Activated CD8-positive, alpha-beta memory T cell treated with anti-CD3 and anti-CD28 coated beads, Interleukin-2, amount 10 ng/mL, durations not matched to agents 7 days and 5 days (primary cell): ENCODE measurements around the gene KLKB1. TPM values are rescaled to one million over a fixed set of nuclear protein-coding genes. Genes with fewer than 3 reads are reported as not detected.

Experiments
- ATAC-seq: fragments of 150-1000 bp; cut with Tn5 transposase; one replicate; pipeline ENCODE4 v1.10.0; 2021; ENCODE audit warnings: moderate library complexity
- CTCF ChIA-PET: fragments of 350-600 bp; sonication (Branson Sonifier 250); formaldehyde crosslinking; loops from one replicate; lab custom pipeline; 2021; ENCODE audit warnings: antibody characterized with exemption; lab: Charles Lee
- DNase-seq: peaks from one replicate; pipeline ENCODE4 v3.0.0-alpha.2; 2020
- H3K27ac Mint-ChIP-seq: one replicate; pipeline ENCODE4 v1.8.0; 2021; ENCODE audit warnings: mild to moderate bottlenecking, mixed read lengths
- H3K27me3 Mint-ChIP-seq: one replicate; pipeline ENCODE4 v1.8.0; 2021; ENCODE audit warnings: mixed read lengths
- H3K36me3 Mint-ChIP-seq: one replicate; pipeline ENCODE4 v1.8.0; 2021; ENCODE audit warnings: mild to moderate bottlenecking, mixed read lengths
- H3K4me1 Mint-ChIP-seq: one replicate; pipeline ENCODE4 v1.8.0; 2021; ENCODE audit warnings: mixed read lengths
- H3K4me3 Mint-ChIP-seq: one replicate; pipeline ENCODE4 v1.8.0; 2021; ENCODE audit warnings: mild to moderate bottlenecking, moderate library complexity, mixed read lengths
- H3K9me3 Mint-ChIP-seq: one replicate; pipeline ENCODE4 v1.8.0; 2022; ENCODE audit warnings: low read depth, mixed read lengths
- total RNA-seq, 2 experiments: library from RNA; stranded (reverse); gene quantifications; one replicate each; pipeline ENCODE4 v1.2.3, GENCODE V29; 2021

Gene KLKB1
- total RNA-seq, 2 experiments from 2014 or later: 0.14 to 0.18 TPM

DNA sequence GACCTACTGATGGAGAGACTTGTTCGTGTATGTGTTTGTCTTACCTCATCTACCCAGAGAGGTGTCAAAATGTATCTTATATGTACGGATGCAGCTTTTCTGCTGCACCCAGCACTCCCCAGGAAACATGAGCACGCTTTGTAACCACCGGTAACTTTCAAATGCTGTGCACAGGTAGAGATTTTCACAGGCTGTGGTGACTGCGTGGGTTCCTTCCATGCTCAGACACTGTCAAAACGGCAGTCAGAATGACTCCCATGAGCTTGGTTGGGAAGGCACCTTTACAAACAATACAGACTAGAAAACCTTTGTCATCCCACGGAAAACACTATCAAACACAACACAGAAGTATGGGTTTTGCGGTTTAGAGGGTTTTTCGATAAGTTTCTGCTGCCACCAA lies 66.9 kb downstream of the KLKB1 start:
- ATAC-seq (no peak), DNase-seq (no peak)
- no peaks in the 10 kb centered on the region for H3K9me3 Mint-ChIP-seq
- peaks cover 16% of the 10 kb centered on the region for H3K27me3 Mint-ChIP-seq
- H3K4me3 Mint-ChIP-seq: no peak overlapping the region
- H3K4me1 Mint-ChIP-seq: peaks cover 8% of the 10 kb centered on the region
- CTCF ChIA-PET: no interaction called here
- H3K27ac Mint-ChIP-seq: no peak overlapping the region
- H3K36me3 Mint-ChIP-seq: no peaks in the 10 kb centered on the region

DNA sequence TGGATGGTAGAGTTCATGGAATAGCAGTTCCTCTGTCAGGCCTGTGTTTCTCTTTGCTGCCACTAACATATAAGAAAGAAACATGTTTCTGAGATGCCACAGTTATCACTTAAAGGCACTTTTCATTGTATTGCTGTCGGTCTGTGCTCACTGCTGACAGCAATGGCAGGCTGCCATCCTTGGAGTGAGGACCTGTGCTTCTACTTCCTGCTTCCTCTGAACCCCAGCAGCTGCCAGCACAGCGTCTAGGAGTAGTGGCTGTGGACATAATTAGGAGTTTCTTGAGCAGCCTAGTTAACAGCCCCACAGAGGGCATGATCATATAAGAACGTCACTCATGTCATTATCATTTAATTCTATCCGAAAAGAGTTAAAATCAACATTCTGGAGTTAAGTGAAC lies 69.2 kb downstream of the KLKB1 start:
- H3K4me3 Mint-ChIP-seq: no peak overlapping the region
- ATAC-seq (no peak), DNase-seq (no peak)
- H3K9me3 Mint-ChIP-seq: no peaks in the 10 kb centered on the region
- peaks cover 8% of the 10 kb centered on the region for H3K4me1 Mint-ChIP-seq
- CTCF ChIA-PET: interaction anchor here (4.6 kb wide), 1 partner anchor 291 kb away, joined by 18 read pairs; no protein-coding TSS in a partner anchor
- no peak overlapping the region for H3K27ac Mint-ChIP-seq
- peaks cover 19% of the 10 kb centered on the region for H3K27me3 Mint-ChIP-seq
- H3K36me3 Mint-ChIP-seq: no peaks in the 10 kb centered on the region

DNA sequence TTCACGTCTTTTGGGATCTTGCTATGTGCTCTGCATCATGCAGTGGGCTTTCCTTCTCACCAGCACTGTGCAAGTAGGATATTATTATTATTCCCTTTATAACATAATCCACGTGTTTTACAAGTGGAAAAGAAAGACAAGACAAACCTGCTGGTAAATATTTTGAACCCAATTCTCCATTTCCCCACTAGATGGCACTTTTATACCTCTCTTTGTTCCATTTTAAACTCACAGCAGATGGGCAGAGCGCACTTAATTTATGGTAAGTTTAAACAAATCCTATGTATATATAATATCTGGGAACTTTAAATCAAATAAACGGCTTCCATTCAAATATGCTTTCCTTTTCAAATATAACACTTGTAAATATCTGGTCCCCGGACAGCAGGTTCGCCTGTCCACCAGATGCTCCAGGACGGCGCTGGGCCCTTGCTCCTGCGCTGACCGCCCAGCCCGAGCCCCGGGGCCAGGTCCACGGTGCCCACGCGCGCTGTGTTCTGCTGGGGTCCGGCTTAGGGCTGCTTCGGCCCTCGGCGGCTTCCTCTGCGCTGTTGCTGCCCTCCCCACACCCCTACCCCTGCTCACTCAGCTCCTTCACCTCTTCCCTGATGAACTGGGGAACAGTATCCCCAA lies 69.8 kb downstream of the KLKB1 start:
- ATAC-seq: no peak
- H3K36me3 Mint-ChIP-seq: no peaks in the 10 kb centered on the region
- no peak for DNase-seq
- H3K9me3 Mint-ChIP-seq: no peaks in the 10 kb centered on the region
- peaks cover 8% of the 10 kb centered on the region for H3K4me1 Mint-ChIP-seq
- no peak overlapping the region for H3K27ac Mint-ChIP-seq
- peaks cover 19% of the 10 kb centered on the region for H3K27me3 Mint-ChIP-seq
- H3K4me3 Mint-ChIP-seq: no peak overlapping the region
- CTCF ChIA-PET: interaction anchor here (4.6 kb wide), 1 partner anchor 290 kb away, joined by 18 read pairs; no protein-coding TSS in a partner anchor

DNA sequence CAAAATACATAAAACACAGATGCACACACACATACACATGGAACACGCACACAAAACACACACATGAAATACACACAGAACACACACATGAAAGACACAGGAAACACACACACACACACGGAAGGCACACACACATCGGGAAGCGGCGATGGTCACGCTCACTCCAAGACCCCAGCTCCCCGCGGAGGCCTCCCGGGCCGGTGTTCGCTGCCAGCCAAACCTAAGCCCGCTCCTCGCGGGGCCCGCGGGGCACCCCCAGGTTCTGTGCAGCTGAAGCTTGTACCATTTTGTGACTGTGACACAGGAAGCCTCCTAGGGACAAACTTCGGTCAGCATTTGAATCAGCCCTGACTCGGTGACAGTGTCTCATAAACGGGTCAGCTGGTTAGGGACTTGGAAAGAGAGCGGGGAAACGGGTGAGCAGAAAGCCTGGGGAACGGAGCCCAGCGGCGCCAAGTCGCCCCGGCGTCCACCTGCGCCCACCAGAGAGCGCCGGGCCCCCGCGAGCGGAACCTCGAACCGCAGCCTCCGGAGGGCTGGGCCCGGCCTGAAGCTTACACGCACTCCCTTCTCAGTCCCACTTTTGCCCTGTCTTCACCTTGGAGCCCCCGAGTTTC lies 70.8 kb downstream of the KLKB1 start:
- DNase-seq (no peak), ATAC-seq (no peak)
- no peaks in the 10 kb centered on the region for H3K36me3 Mint-ChIP-seq
- no peak overlapping the region for H3K4me3 Mint-ChIP-seq
- no peaks in the 10 kb centered on the region for H3K9me3 Mint-ChIP-seq
- CTCF ChIA-PET: interaction anchor here (0.9 to 4.6 kb wide), 2 partner anchors 10 to 289 kb away, joined by 4 to 18 read pairs; no protein-coding TSS in a partner anchor
- no peak overlapping the region for H3K27ac Mint-ChIP-seq
- peaks cover 25% of the 10 kb centered on the region for H3K27me3 Mint-ChIP-seq
- H3K4me1 Mint-ChIP-seq: peaks cover 8% of the 10 kb centered on the region

DNA sequence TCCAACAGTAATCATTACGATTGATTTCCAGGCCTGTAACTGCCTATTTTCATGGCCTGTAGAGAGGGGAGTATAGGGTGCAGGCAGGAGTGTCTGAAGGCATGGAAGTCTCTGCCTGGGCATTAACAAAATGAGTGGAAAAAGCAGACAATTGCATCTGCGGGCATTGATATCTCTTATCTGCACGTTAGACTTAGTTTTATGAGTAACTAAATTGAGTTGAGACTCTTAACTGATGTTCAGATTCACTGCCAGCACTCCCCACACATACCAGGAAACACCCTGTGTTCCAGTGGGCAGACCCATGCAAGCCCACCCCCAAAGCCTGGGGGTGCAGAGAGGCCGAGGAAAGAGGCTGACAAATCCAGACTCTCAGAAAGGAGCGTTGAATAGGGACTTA lies 72.0 kb downstream of the KLKB1 start:
- CTCF ChIA-PET: no interaction called here
- H3K4me1 Mint-ChIP-seq: peaks cover 4% of the 10 kb centered on the region

DNA sequence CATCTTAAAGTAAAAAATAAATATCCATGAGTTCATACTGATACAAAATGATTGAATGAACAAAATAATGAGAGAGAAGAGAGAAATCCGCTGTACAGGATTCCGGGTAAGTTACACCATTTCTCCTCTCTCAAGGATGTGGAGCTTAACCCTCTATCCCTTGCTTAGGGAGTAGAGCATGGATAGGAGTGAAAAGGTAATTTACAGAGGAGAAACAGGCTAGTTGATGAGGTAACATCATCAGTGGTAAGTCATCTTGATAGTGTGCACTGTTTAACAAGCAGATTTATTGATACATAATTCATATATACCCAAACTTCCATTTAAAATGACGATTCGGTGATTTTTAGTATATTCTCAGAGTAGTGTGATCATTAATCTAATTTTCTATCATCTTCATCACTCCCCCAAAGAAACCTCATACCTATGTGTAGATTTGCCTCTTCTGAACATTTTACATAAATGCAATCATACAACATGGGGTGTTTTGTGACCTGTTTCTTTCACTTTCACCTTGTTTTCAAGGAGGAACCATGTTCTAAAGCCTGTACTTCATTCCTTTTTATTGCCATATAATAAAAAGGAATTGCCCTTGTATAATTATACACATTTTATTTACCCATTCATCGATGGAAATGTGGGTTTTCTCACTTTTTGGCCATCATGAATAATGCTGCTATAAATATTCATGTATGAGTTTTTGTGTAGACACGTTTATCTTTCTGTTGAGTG lies 73.5 kb downstream of the KLKB1 start:
- Mint-ChIP-seq H3K36me3 (no peaks in the 10 kb centered on the region), H3K4me1 (peaks cover 4% of the 10 kb centered on the region), H3K9me3 (no peaks in the 10 kb centered on the region), H3K27me3 (peaks cover 27% of the 10 kb centered on the region), H3K4me3 (no peak overlapping the region), H3K27ac (no peak overlapping the region)
- DNase-seq (no peak), ATAC-seq (no peak)
- CTCF ChIA-PET: no interaction called here

More for the DNA sequence above, 72.0 kb downstream of the KLKB1 start:
- Mint-ChIP-seq H3K27me3 (peaks cover 27% of the 10 kb centered on the region), H3K9me3 (no peaks in the 10 kb centered on the region), H3K36me3 (no peaks in the 10 kb centered on the region), H3K4me3 (no peak overlapping the region), H3K27ac (no peak overlapping the region)
- ATAC-seq (no peak), DNase-seq (no peak)

DNA sequence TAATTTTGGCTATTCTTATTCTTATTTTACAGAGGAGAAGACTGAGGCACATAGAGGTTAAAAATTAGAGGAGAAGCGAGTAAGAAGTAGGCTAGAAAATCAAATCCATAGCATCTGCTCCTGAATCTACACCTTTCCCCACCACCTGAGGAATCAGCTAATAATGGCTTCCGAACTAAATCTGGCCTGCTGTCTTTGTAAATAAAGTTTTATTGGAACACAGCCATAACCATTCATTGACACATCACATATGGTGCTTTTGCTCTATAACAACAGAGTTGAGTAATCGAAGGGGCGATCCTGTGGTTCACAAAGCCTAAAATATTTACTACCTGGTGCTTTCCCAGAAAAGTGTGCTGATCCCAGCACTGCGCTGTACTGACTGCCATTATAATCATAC lies 76.9 kb downstream of the KLKB1 start:
- CTCF ChIA-PET: no interaction called here
- Mint-ChIP-seq H3K4me3 (no peak overlapping the region), H3K27me3 (peaks cover 10% of the 10 kb centered on the region), H3K4me1 (no peaks in the 10 kb centered on the region), H3K9me3 (no peaks in the 10 kb centered on the region), H3K36me3 (no peaks in the 10 kb centered on the region), H3K27ac (no peak overlapping the region)
- no peak for DNase-seq
- ATAC-seq: no peak

DNA sequence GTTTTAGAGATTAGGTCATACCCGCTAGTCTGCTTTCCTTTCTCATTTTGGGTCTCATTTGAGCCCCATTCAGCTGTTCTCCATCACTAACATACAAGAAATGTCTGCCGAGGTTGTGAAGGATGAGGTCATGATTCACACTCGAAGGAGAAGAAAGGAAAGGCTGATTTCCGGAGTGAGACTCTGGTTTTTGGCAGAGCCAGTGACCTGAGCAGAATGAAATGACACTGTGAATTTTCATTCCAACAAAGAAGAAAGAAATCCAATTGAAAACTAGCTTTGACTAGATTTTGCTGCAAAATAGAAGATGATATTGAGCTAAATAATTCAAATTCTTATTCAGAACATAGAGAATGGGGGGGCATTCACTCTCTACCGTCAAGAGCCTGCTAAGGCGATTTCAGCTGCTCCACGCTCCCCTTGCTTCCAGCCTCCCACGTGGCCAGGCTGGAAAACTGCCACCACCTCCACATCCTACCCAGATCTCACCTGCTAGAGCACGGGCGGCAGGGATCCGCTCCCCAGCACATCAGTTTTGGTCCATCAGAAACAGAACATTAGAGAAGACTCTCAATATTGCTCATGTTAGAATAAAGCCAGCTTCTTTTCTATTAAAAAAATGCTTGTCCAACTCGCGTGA lies 77.7 kb downstream of the KLKB1 start:
- Mint-ChIP-seq H3K9me3 (no peaks in the 10 kb centered on the region), H3K27ac (no peak overlapping the region), H3K36me3 (no peaks in the 10 kb centered on the region), H3K4me3 (no peak overlapping the region), H3K27me3 (peaks cover 8% of the 10 kb centered on the region), H3K4me1 (no peaks in the 10 kb centered on the region)
- ATAC-seq: no peak
- DNase-seq: no peak
- CTCF ChIA-PET: interaction anchor here (2.0 kb wide), 1 partner anchor 282 kb away, joined by 5 read pairs; no protein-coding TSS in a partner anchor

DNA sequence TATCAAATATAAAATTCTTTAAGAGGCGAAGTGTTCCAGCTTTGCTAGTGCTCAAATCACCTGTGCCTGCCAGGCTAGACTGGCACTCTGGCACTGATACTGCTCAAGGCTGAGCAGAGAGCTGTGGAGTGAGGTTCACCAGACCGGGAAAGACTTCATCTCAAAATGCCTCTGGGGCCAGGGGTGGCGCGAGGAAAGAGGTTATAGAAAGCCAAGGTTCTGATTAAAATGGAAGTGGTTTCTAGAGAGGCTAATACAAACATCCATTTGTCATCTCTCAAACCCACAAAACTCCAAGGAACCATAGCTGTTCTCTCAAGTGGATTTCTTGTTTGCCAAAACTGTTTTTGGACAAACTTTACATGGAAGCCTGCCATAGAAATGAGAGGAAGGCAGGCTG lies 80.2 kb downstream of the KLKB1 start:
- CTCF ChIA-PET: interaction anchor here (0.9 kb wide), 1 partner anchor 9 kb away, joined by 4 read pairs; no protein-coding TSS in a partner anchor
- no peak for ATAC-seq
- peaks cover 7% of the 10 kb centered on the region for H3K27me3 Mint-ChIP-seq
- no peak overlapping the region for H3K27ac Mint-ChIP-seq
- H3K4me3 Mint-ChIP-seq: no peak overlapping the region
- DNase-seq: no peak
- H3K9me3 Mint-ChIP-seq: no peaks in the 10 kb centered on the region
- H3K4me1 Mint-ChIP-seq: no peaks in the 10 kb centered on the region
- no peaks in the 10 kb centered on the region for H3K36me3 Mint-ChIP-seq

DNA sequence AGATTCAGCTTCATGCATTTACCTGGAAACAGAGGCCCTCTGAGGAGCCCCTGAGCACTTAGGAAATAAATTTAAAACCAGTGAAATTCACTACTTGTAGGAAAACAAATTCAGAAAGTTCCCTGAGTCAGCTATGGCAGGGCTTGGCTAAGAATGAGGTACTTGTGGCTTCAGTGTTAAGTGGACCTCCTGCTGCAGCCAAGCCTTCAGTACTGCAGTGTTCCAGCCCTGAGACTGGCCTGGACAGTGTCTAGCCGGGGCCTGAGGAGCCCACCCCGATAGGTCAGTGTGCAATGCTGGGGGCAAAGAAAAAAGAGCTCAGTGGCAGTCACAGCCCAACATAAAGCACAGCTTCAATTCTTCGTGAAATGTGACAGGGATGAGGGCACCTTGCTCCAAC lies 80.6 kb downstream of the KLKB1 start:
- Mint-ChIP-seq H3K27ac (no peak overlapping the region), H3K9me3 (no peaks in the 10 kb centered on the region), H3K36me3 (no peaks in the 10 kb centered on the region), H3K4me1 (no peaks in the 10 kb centered on the region), H3K4me3 (no peak overlapping the region), H3K27me3 (peaks cover 4% of the 10 kb centered on the region)
- ATAC-seq: no peak
- DNase-seq: no peak
- CTCF ChIA-PET: interaction anchor here (0.9 kb wide), 1 partner anchor 10 kb away, joined by 4 read pairs; no protein-coding TSS in a partner anchor

Other genes with a start within 250 kb of the KLKB1 start
- gene TLR3, start 158.4 kb upstream of the KLKB1 start, total RNA-seq: 1 to 10 TPM; 1.5 to 3.7 TPM
- gene FAM149A, start 122.8 kb upstream of the KLKB1 start, total RNA-seq: 1 to 10 TPM; 1.2 TPM
- gene CYP4V2, start 35.9 kb upstream of the KLKB1 start, total RNA-seq: 10 to 100 TPM; 10.3 to 14.6 TPM
- gene F11, start 38.7 kb downstream of the KLKB1 start, total RNA-seq: not detected